Mucosa of stomach (tissue), 1 donor: ENCODE measurements around the gene SLIT3.

ENCODE experiments used
- H3K27me3 ChIP-seq: one replicate; pipeline ENCODE4 v1.7.0; 2013; ENCODE audit warnings: mild to moderate bottlenecking, low read length; ENCODE audit not compliant: control insufficient read depth, insufficient read depth
- H3K36me3 ChIP-seq: one replicate; pipeline ENCODE4 v1.7.0; 2013; ENCODE audit warnings: low read length; ENCODE audit not compliant: control insufficient read depth, insufficient read depth
- H3K4me1 ChIP-seq: one replicate; pipeline ENCODE4 v1.7.0; 2013; ENCODE audit warnings: mild to moderate bottlenecking, low read length; ENCODE audit not compliant: control insufficient read depth, insufficient read depth
- H3K4me3 ChIP-seq: one replicate; pipeline ENCODE4 v1.7.0; 2013; ENCODE audit warnings: low read length
- H3K9ac ChIP-seq: one replicate; pipeline ENCODE4 v1.7.0; 2013; ENCODE audit warnings: mild to moderate bottlenecking, low read length, moderate library complexity
- H3K9me3 ChIP-seq: one replicate; pipeline ENCODE4 v1.7.0; 2013; ENCODE audit warnings: mild to moderate bottlenecking, low read length, moderate library complexity; ENCODE audit not compliant: control insufficient read depth
- donor health status: Pancreatic carcinoma.

The SLIT3 gene

DNA sequence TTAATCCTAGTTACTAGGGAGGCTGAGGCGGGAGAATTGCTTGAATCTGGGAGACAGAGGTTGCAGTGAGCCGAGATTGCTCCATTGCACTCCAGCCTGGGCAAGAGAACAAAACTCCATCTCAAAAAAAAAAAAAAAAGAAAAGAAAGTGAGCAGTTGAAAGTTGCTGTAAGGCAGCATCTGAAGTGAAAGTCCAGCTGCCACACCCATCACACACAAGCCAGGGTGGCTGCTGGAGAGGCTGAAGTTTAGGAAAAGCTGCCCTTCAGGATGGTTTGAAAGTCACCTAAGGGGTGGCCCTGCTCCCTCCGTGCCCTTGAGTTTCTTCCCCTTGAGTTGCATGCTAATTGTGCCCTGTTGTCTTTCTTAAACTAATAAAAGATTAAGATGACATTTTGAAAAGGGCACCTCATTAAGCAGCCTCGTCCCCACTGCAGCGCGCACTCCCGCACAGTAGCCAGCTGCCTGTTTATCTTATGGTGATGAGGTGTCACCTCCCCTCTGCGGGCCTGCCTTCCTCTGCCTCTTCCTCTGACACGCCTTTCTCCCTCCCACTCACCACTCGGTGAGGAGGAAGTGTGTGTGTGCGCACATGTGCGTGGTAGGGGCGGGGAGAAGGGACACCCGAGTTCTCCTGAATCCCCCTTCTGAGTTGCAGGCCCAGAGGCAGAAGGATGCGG is 617.6 kb downstream of the SLIT3 start:
- H3K36me3 ChIP-seq: no peaks in the 10 kb centered on the region
- no peaks in the 10 kb centered on the region for H3K27me3 ChIP-seq
- no peak overlapping the region for H3K9ac ChIP-seq
- peaks cover 5% of the 10 kb centered on the region for H3K4me1 ChIP-seq
- no peaks in the 10 kb centered on the region for H3K9me3 ChIP-seq
- no peak overlapping the region for H3K4me3 ChIP-seq

DNA sequence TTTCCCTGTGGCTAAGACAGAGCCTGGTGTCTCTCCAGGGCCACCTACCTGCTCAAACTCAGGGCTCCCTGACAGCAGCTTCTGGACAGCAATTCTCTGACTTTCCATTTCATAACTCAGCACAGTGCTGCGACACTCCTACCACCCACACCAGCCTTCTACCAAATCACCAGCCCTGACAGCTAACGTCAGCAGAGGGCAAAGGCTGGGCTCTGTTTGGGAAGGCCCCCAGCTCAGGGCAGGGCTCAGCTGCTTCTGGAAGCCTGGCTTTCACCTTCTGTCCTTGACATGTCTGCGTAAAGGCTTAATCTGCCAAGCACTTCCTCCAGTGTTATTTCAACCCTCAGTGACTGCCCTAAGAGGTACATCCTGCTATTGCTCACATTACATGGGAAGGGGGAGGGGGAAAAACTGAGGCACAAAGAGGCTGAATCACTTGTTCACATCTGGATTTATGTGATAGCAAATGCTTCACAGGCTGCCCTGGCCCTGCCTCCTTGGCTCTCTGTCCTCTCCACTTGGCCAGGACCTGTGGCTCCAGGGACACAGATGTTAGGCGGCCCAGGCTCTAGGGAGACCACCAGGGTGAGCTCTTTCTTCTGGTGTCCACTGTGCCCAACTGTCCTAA is 619.3 kb downstream of the SLIT3 start:
- no peak overlapping the region for H3K9ac ChIP-seq

DNA sequence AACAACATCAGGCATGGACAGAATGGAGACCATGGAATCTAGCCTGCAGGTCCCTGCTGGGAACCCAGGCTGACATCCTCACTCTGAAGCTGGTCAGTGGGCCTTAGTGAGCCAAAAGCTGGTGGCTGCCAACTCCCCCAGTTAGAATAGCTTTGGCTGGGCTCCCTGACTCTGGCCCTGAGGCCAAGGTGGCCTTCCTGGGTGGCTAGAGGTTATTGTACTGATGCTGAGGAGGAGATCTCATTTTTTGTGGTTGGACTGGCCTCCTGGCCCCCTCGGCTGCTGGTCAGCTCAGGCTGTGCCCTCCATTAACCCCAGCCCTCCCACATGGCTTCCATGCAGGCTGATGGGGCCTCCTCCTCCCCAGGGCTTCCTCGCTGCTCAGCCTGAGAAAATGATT is 620.5 kb downstream of the SLIT3 start:
- Histone ChIP-seq H3K9me3 (no peaks in the 10 kb centered on the region), H3K36me3 (no peaks in the 10 kb centered on the region), H3K27me3 (no peaks in the 10 kb centered on the region), H3K4me1 (peaks cover 5% of the 10 kb centered on the region), H3K4me3 (no peak overlapping the region), H3K9ac (no peak overlapping the region)

More for the DNA sequence above, 619.3 kb downstream of the SLIT3 start:
- Histone ChIP-seq H3K9me3 (no peaks in the 10 kb centered on the region), H3K4me3 (no peak overlapping the region), H3K27me3 (no peaks in the 10 kb centered on the region), H3K4me1 (peaks cover 5% of the 10 kb centered on the region), H3K36me3 (no peaks in the 10 kb centered on the region)

DNA sequence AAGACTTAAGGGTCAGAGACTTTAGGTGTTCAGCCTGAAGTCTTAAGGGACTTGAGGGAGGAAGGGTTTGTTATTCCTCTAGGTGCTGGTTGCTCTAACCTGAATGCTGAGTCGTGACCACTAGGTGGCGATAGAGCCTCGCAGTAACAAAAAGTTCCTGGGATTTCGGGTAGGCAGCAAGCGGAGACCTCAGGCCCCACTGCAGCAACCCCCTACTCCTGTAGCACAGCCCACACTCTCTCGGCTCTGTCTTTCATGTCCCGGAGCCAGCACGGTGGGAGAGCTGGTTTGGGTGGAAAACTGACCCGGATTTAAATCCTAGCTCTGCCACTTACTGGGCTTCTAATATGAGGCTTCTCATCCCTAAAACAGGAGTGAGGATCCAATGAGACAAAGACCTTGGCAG is 621.4 kb downstream of the SLIT3 start:
- no peaks in the 10 kb centered on the region for H3K27me3 ChIP-seq
- no peaks in the 10 kb centered on the region for H3K9me3 ChIP-seq
- no peak overlapping the region for H3K4me3 ChIP-seq
- H3K4me1 ChIP-seq: peaks cover 5% of the 10 kb centered on the region
- H3K36me3 ChIP-seq: no peaks in the 10 kb centered on the region
- peak overlapping the region; percentile 34 for H3K9ac ChIP-seq

- no peaks in the 10 kb centered on the region for H3K27me3 ChIP-seq
- H3K9me3 ChIP-seq: no peaks in the 10 kb centered on the region
- H3K9ac ChIP-seq: no peak overlapping the region
- no peaks in the 10 kb centered on the region for H3K4me1 ChIP-seq
- H3K36me3 ChIP-seq: no peaks in the 10 kb centered on the region
- no peak overlapping the region for H3K4me3 ChIP-seq
These were observed 624.4 kb downstream of the SLIT3 start for GRCh38 chr5:168676501-168676900.

DNA sequence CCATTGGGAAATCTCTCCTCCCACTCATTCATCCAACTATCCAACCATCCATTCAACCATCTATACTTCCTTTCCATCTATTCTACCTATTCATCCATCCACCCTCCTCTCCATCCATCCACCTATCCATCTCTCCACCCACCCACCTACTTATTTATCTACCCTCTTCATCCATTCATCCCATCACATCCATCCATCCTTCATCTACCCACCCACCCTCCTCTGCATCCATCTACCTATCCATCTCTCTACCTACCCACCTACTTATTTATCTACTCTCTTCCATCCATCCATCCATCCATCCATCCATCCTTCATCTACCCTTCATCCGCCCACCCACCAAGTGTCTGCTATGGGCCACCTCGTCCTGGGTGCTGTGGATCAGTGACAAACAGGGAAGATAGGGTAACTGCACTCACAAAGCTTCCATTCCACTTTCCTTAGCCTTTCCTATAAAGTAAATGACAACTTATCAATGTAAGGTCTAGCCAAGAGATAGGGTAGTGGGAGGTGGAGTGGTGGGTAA is 625.0 kb downstream of the SLIT3 start:
- no peaks in the 10 kb centered on the region for H3K4me1 ChIP-seq
- no peaks in the 10 kb centered on the region for H3K27me3 ChIP-seq
- H3K36me3 ChIP-seq: no peaks in the 10 kb centered on the region
- no peak overlapping the region for H3K9ac ChIP-seq
- H3K4me3 ChIP-seq: no peak overlapping the region
- no peaks in the 10 kb centered on the region for H3K9me3 ChIP-seq

DNA sequence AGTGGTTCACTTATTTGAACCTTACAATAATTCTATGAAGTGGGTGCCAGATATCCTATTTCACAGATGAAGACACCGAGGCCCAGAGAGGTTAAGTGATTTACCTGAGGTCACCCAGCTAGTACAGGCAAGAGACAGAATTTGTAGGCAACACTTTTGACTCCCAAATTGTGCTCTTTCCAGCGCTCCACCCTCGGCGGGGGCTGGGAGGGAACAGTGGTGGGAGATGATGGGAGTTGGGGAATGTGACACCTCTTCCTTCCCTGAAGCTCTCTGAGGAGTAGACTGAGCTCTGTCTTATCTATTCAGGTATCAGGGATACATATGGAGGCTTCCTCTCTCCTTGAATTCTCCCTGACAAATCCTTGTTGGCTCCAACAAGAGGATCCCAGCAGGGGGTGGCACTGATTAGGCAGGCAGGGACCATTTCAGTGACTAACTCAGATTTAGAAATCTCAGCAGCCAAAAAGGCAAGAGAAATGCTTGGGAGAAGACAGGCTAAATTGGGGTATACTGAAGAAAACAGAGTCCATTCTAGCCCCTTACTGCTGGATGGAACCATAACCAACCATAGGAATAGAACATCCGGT is 626.0 kb downstream of the SLIT3 start:
- Histone ChIP-seq H3K9me3 (no peaks in the 10 kb centered on the region), H3K4me1 (no peaks in the 10 kb centered on the region), H3K9ac (no peak overlapping the region), H3K4me3 (no peak overlapping the region), H3K27me3 (no peaks in the 10 kb centered on the region), H3K36me3 (no peaks in the 10 kb centered on the region)

DNA sequence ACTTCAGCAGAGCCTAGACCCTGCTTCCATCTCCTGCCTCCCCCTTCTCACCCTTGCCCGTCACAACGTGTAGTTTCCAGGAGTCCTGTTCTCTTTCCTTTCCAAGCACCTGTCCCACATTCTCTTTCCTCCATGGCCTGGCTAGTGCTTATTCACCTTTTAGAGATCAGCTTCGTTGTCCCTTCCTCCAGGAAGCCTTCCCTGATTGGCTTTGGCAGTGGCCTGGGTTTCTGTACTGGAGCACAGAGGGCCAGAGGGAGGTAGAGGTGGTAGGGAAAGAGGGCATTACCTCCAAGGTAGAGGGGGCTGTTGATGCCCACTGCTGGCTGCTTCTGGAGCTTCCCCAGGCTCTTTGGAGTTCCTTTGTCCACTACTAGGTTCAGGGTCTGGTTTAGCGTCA is 628.1 kb downstream of the SLIT3 start:
- Histone ChIP-seq H3K4me3 (no peak overlapping the region), H3K4me1 (no peaks in the 10 kb centered on the region), H3K27me3 (no peaks in the 10 kb centered on the region), H3K9me3 (no peaks in the 10 kb centered on the region), H3K36me3 (no peaks in the 10 kb centered on the region), H3K9ac (no peak overlapping the region)

DNA sequence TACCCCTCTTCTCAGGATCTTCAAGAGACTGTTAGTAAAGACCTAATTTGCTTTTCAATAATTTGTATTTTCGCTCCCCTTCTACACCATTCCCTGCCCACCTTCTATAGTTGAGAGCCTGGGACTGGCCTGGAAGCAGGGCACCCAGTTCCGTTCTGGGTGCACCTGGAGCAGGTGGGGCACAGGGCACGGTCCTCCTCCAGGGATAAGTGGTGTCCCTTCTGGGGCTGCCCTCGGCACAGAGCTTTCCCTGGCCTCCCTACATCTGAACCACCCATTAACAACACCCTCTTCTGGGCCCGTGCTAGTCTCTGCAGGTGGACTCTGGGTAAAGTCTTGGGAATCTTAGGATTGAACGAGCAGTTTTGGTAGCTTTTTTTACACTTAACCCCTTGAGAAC is 628.9 kb downstream of the SLIT3 start:
- H3K4me3 ChIP-seq: no peak overlapping the region
- no peak overlapping the region for H3K9ac ChIP-seq
- no peaks in the 10 kb centered on the region for H3K4me1 ChIP-seq
- no peaks in the 10 kb centered on the region for H3K36me3 ChIP-seq
- H3K27me3 ChIP-seq: no peaks in the 10 kb centered on the region
- H3K9me3 ChIP-seq: no peaks in the 10 kb centered on the region

GRCh38 chr5:168670881-168671575 is 629.9 kb downstream of the SLIT3 start:
- no peaks in the 10 kb centered on the region for H3K36me3 ChIP-seq

GRCh38 chr5:168669668-168670378 is 631.1 kb downstream of the SLIT3 start:
- Histone ChIP-seq H3K4me3 (no peak overlapping the region), H3K27me3 (no peaks in the 10 kb centered on the region), H3K9ac (no peak overlapping the region), H3K36me3 (no peaks in the 10 kb centered on the region), H3K4me1 (no peaks in the 10 kb centered on the region), H3K9me3 (no peaks in the 10 kb centered on the region)

More at GRCh38 chr5:168670881-168671575, 629.9 kb downstream of the SLIT3 start:
- no peaks in the 10 kb centered on the region for H3K9me3 ChIP-seq
- no peak overlapping the region for H3K9ac ChIP-seq
- no peaks in the 10 kb centered on the region for H3K27me3 ChIP-seq
- no peak overlapping the region for H3K4me3 ChIP-seq
- H3K4me1 ChIP-seq: no peaks in the 10 kb centered on the region
